ENCODE measurements around the gene PLA2G4D. TPM values are rescaled to one million over a fixed set of nuclear protein-coding genes. Genes with fewer than 3 reads are reported as not detected.

The PLA2G4D gene
- total RNA-seq, 1 donor from 2014 or later = not detected

GRCh38 chr15:42069025-42069424, 25.3 kb downstream of the PLA2G4D start:
- Mint-ChIP-seq H3K9me3 (peaks cover 4% of the 10 kb centered on the region), H3K27me3 (peaks cover 19% of the 10 kb centered on the region), H3K4me3 (no peak overlapping the region), H3K27ac (no peak overlapping the region), H3K4me1 (no peaks in the 10 kb centered on the region), H3K36me3 (ENCODE audit: low read depth) (no peaks in the 10 kb centered on the region)
- ATAC-seq (ENCODE audit: low read depth) (no peak), DNase-seq (no peak)
- ChIA-PET POLR2A (no interaction called here), CTCF (no interaction called here)
- intact Hi-C loops (cut with micrococcal nuclease) = no loop called here
- TF ChIP-seq CTCF (IDR thresholded peaks at IDR 0.05) = no peak

- intact Hi-C loops (cut with micrococcal nuclease) = no loop called here
- DNase-seq (no peak), ATAC-seq (ENCODE audit: low read depth) (no peak)
- Mint-ChIP-seq H3K27me3 (peaks cover 17% of the 10 kb centered on the region), H3K9me3 (peaks cover 4% of the 10 kb centered on the region), H3K27ac (no peak overlapping the region), H3K4me3 (no peak overlapping the region), H3K4me1 (no peaks in the 10 kb centered on the region), H3K36me3 (ENCODE audit: low read depth) (no peaks in the 10 kb centered on the region)
- ChIA-PET POLR2A (no interaction called here), CTCF (no interaction called here)
- no peak for TF ChIP-seq CTCF (IDR thresholded peaks at IDR 0.05)
Measured at GRCh38 chr15:42068601-42069000, 25.8 kb downstream of the PLA2G4D start.

GRCh38 chr15:42066764-42067415, 27.5 kb downstream of the PLA2G4D start:
- Mint-ChIP-seq H3K36me3 (ENCODE audit: low read depth) (no peaks in the 10 kb centered on the region), H3K4me1 (no peaks in the 10 kb centered on the region), H3K4me3 (no peak overlapping the region), H3K27ac (no peak overlapping the region), H3K9me3 (peaks cover 4% of the 10 kb centered on the region), H3K27me3 (peaks cover 23% of the 10 kb centered on the region)
- intact Hi-C loops (cut with micrococcal nuclease) = no loop called here
- TF ChIP-seq CTCF (IDR thresholded peaks at IDR 0.05) = no peak
- POLR2A ChIA-PET = interaction anchor here (1.0 kb wide), 1 partner anchor 78 kb away, joined by 5 read pairs; no protein-coding TSS in a partner anchor
- ATAC-seq (ENCODE audit: low read depth) = no peak
- CTCF ChIA-PET = interaction anchor here (0.7 kb wide), 1 partner anchor 27 kb away, joined by 3 read pairs; no protein-coding TSS in a partner anchor
- DNase-seq = no peak

GRCh38 chr15:42065468-42065867, 28.9 kb downstream of the PLA2G4D start:
- CTCF ChIA-PET = interaction anchor here (0.8 to 1.3 kb wide), 2 partner anchors 28 to 76 kb away, joined by 3 to 5 read pairs; no protein-coding TSS in a partner anchor
- intact Hi-C loops (cut with micrococcal nuclease) = no loop called here
- H3K9me3 Mint-ChIP-seq = peaks cover 4% of the 10 kb centered on the region

More at GRCh38 chr15:42065468-42065867, 28.9 kb downstream of the PLA2G4D start:
- no peak overlapping the region for H3K27ac Mint-ChIP-seq
- H3K27me3 Mint-ChIP-seq = peaks cover 25% of the 10 kb centered on the region
- no peak overlapping the region for H3K4me3 Mint-ChIP-seq
- TF ChIP-seq CTCF (IDR thresholded peaks at IDR 0.05) = no peak
- POLR2A ChIA-PET = interaction anchor here (1.0 kb wide), 1 partner anchor 76 kb away, joined by 5 read pairs; no protein-coding TSS in a partner anchor
- H3K36me3 Mint-ChIP-seq (ENCODE audit: low read depth) = no peaks in the 10 kb centered on the region
- H3K4me1 Mint-ChIP-seq = no peaks in the 10 kb centered on the region
- DNase-seq (no peak), ATAC-seq (ENCODE audit: low read depth) (no peak)

Measured in activated B cell treated with CpG ODN at 0.5 μM for 24 hours (primary cell).